Peyer's patch (tissue), 4 donors: ENCODE measurements around the gene MGAT5.

Experiments used
- CTCF ChIP-seq, 6 experiments: fragments of 450-650 bp in 4 of 6; fragments of 200-600 bp in 2 of 6; sonication (generic) in 1 of 6; IDR thresholded peaks; one replicate each; pipeline ENCODE4 v1.5.1; 2017 to 2019; ENCODE audit warnings: antibody characterized with exemption in 6 of 6, mild to moderate bottlenecking in 3 of 6, moderate library complexity in 1 of 6
- POLR2A ChIP-seq, 2 donors: fragments of 450-650 bp; IDR thresholded peaks; one replicate each; pipeline ENCODE4 v1.5.1; 2017; ENCODE audit warnings: antibody characterized with exemption in 2 of 2, mild to moderate bottlenecking in 2 of 2, moderate library complexity in 2 of 2

GRCh38 chr2:134391751-134392160, 137.9 kb downstream of the MGAT5 start:
- TF ChIP-seq CTCF (IDR thresholded peaks at IDR 0.05) = no peak
- TF ChIP-seq POLR2A (IDR thresholded peaks at IDR 0.05) = no peak
